Dermis microvascular lymphatic vessel endothelial cell (primary cell): ENCODE data around the gene FILIP1. TPM values are rescaled to one million over a fixed set of nuclear protein-coding genes. Genes with fewer than 3 reads are reported as not detected.

Experiments used
- DNase-seq, 2 donors: peaks; one replicate each; pipeline versions ENCODE4 v3.0.0 to v3.0.0-alpha.2; 2010; ENCODE audit warnings: low read depth in 2 of 2
- total RNA-seq: library from RNA; depleted of rRNA; stranded (reverse); fragments of >200 nt; gene quantifications from 2 replicates; pipeline ENCODE4 v1.2.1, GENCODE V29; 2014

Gene FILIP1
- total RNA-seq, 1 donor from 2014 or later = 1.7 TPM

GRCh38 chr6:75497994-75498393 is 4.4 kb upstream of the FILIP1 start:
- DNase-seq = no peak

GRCh38 chr6:75495011-75495410 is 1.4 kb upstream of the FILIP1 start:
- no peak for DNase-seq

DNA sequence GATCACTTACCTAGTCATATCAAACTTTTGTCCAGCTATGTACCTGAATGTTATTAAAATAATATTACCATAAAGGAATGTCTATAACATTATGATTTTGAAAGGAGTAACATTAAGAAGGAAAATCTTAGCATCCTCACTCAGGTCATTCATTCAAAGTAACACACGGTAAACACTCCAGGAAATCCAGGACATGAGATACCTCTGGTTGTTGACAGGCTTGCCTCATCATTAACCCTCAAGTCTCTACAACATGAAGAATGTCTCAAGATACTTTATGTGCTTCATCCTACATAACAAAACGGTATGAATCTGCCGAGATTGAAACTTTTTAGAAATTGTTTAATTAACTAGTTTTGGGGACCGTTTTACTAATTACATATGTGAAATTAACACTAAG is 690 bp upstream of the FILIP1 start:
- DNase-seq = no peak

DNA sequence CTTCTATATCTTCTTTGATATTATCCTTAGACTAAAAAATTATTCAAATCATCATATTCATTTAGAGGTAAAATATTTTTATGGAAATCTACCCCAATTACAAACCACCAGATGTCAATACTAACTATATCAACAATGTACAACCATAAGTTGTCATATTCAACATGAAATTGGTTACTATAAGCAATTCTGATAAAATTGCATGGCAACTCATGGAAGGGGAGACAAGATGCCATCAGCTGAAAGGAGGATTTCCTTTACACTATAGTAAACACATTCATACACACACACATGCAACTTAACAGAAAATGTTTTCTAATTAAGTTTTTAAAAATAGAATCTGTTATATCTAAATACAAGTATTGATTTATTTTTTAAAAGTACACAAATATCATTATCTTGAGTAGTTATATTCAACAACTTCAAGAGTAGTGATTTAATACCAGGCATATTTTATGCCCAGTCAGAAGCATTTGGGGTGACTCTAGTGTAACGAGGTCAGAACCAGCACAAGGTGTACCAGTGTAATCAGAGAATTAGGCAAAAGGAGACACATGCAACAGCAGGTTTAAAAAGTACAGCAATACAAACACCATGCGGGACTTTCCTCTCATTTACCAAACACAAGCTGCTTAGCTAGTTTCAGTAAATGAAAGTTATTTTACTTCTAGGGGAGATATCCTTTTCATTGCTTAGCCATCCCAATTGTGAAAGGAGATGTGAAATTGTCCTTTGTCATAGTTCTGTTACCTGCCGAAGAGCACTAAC is 1.0 kb downstream of the FILIP1 start:
- no peak for DNase-seq

DNA sequence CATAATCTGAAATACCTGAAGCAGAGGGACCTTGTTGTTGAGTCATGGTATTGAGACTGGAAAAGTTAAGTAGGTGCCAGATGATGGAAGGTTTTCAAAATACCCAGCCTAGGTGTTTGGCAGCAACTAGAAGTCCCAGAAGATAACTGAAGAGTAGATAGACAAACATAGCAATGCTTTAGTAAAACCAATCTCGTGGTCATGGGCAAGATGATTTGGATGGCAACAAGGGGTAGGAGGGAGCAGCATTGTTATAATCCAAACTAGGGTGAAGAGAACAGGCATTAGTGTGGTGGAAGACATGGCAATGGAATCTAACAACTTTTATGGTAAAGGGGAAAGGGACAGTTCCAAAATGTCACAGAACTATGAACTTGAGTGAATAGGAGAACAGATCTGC is 2.3 kb downstream of the FILIP1 start:
- DNase-seq = no peak

DNA sequence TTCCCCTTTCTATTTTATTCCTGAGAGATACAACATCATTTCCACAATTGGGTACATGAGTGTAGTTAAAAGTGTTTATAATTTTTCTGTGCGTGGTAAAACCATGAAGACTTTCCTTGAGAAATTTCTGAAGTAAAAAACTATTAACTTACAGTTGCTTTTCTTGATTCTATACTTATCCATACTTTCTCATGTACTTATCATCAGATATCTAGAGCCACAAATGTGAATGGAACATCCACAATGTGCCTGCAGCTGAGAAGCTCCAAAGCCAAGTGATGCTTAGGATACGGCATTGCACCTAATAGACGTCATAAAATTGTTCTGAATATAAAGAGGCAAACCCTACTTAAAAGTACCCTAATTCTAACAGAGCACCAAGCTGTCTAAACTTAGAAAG is 2.9 kb downstream of the FILIP1 start:
- no peak for DNase-seq

DNA sequence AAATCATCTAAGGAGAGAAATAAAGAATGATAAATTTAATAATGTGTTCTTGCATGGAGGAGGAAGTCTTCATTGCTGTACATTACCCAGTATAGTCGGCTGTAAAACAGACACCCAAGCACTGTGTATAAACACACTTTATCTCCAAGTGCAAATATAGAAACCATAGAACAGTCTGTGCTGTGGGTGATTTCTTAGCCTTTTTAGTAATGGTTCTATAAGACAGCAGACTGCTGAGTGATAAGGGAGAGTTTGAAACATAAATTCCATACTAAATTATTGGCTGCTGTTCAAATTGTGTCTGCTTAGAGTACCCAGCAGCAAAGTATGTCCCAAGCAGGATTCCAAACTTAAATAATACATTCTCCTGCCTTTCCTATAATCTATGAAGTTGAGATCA is 4.6 kb downstream of the FILIP1 start:
- peak in 1 of 2 donors; percentile 67 for DNase-seq

GRCh38 chr6:75488033-75488432 is 5.6 kb downstream of the FILIP1 start:
- peak in 1 of 2 donors; percentile 50 for DNase-seq

- DNase-seq = peak; percentile 48 to 58
Measured at GRCh38 chr6:75486850-75487518, 6.6 kb downstream of the FILIP1 start.

- no peak for DNase-seq
Measured at GRCh38 chr6:75484535-75484934, 9.1 kb downstream of the FILIP1 start.

DNA sequence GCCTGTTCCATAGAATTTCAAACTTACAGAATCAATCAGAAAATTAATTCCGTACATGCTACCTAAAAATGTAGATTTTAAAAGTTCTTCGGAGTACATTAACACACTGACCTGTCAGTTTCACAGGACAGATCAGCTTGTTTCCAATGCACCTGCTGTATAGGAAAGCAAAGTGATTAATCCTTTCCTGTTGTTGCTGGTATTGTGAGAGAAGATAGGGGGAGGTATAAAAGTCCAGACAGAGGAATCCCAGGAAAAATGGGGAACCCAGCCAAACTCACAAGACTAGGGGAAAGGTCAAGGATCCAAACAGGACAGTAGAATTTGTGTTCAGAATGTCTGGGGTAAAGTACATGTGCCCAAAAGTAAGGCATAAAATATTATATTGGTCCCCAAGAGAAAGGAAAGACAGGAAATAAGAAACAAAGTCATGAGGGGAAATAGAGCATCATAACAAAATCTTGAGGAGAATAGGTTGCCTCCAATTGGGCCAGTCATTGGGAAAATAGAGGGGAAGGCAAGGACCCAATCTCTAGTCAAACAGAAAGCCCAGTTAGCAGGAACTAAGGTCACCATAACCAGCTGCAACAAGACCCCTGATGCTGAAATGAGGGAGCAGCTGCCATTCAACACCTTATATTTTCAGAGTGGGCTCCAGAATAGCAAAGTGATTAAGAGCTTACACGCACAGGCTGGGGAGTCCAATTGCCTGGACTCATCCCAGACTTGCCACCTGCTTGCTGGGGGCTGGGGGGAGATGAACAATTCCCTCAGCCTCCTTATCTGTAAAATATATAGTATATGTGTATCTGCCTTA is 10.3 kb downstream of the FILIP1 start:
- DNase-seq = peak; percentile 77 to 95

GRCh38 chr6:75481936-75482593 is 11.5 kb downstream of the FILIP1 start:
- DNase-seq = peak in 1 of 2 donors; percentile 36

DNA sequence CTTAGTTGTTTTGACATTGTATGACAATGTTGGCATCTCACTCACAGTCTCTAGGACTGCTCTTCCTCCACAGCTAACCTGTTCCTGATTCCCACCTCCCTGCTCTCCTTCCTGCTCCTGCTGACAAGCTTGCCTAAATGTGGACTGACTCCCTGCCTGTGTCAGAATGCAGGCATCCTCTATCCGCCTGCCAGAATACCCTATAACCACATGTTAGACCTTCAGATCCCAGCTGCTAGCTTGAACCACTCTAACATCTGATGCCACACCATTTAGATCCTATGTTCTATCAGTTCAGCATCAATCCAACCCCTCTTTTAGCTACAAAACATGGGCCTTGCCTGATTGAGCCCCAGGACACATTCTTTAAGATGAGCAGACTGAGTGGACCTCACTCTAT is 12.2 kb downstream of the FILIP1 start:
- DNase-seq = no peak

DNA sequence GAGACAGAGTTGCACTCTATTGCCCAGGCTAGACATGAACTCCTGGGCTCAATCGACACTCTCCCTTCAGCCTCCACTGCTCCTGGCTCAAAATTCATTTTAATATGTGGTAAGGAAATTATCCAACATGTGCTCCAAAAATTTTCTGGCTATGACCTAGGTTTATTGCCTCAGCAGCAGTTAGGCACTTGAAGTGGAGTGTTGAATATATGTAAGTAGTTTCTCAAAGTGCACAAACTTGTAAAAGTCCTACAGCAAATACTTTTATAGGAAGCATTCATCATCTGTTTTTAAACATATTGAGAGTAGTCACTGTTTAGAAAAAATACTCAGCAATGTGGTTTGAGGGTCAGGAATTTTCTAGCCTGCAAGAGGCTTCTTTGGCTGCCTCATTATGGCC is 13.2 kb downstream of the FILIP1 start:
- DNase-seq = no peak

DNA sequence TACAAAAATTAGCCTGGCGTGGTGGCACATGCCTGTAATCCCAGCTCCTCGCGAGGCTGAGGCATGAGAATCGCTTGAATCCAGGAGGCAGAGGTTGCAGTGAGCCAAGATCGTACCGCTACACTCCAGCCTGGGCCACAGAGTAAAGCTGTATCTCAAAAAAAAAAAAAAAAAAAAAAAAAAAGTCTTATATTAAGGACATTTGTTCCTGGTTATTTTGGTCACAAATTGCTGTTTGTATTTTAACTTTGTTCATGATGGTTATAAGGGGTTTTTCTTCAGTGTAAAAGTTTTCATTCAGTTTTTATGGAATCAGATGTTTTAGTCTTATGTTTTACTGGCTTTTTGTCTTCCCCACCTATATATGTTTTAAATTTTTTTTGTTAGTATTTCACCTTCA is 13.9 kb downstream of the FILIP1 start:
- DNase-seq = no peak

- DNase-seq = peak in 1 of 2 donors; percentile 88
Measured at GRCh38 chr6:75478929-75479328, 14.7 kb downstream of the FILIP1 start.

DNA sequence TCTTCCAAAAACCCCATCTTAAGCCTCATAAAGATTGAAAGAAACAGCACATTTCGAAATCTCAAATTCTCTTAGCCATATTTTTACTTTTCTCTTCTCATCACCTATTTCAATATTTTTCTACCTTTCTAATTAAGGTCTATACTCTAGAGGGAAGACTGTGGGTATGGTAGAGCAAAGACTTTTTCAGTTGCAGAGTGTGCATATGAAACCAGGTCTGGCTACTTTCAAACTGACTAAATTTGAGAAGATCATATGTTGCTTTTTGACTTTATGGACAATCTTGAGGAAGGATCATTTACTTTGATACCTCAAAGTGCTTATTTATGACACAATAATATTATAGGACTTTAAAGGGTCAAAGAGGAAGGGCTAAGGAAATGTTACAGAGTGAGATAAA is 20.7 kb downstream of the FILIP1 start:
- no peak for DNase-seq

DNA sequence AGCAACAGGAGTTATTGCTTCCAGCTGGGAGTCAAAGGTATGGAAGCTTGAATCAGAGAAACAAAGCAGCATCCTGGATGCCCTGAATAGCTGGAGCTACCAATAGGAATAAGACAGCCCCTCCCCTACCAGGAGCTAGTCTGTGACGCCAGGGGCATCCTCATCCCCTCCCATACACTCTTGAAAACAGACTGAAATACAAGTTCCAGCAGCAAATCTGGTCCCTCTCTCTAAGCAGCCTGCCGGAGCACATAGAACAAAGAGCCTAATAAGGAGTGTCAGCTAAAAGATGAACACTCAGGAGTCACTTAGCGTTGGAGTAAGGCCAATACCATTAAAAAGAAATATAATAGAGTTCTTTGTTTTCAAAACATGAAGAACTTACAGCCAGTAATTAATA is 25.6 kb downstream of the FILIP1 start:
- no peak for DNase-seq

GRCh38 chr6:75467284-75467683 is 26.3 kb downstream of the FILIP1 start:
- DNase-seq = no peak

- no peak for DNase-seq
Measured at GRCh38 chr6:75466636-75467035, 27.0 kb downstream of the FILIP1 start.

DNA sequence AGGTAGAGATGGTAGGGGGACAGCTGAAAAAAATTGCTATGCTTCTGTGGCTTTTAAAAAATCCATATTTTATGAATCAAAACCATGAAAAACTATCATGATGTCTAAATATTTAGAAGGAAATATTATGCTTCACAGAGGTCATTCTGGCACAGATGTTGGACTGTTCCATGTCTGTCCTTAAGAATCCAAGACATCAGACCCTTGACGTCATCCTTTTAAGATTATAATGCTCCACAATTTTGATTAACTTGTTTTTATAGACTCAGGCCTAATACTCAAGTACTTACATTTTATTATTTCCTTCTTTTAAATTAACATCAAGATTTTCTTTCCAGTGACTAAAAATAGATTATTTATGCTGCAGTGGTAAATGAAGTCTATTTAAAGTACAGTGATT is 29.7 kb downstream of the FILIP1 start:
- no peak for DNase-seq

DNA sequence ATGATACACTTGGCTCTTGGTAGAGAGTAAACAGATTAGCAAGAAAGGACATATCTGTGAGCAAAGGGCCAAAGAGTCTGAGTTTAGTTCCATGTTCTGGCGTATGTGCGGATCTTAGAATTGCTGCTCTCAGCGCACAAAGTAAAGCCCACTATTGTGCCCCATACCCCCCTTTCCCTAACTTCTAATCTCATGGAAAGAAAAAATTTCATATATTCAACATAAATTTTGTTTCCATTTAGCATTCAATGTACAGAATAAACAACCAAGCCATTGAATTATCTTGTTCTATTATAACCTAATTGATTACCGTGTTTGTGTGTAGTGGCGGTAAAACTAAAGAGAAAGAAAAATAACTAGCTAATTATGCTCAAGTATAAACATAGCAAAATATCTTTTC is 30.5 kb downstream of the FILIP1 start:
- no peak for DNase-seq
